SU-DHL-6 (cell line): ENCODE data around the gene DOCK8.

Experiments used
- CTCF ChIP-seq: fragments of 200-600 bp; sonication (generic); IDR thresholded peaks from one replicate; pipeline ENCODE4 v1.5.1; 2017; ENCODE audit warnings: antibody characterized with exemption, mild to moderate bottlenecking, low read length, moderate library complexity; ENCODE audit not compliant: insufficient read depth, poor library complexity, severe bottlenecking
- EZH2phosphoT487 ChIP-seq: fragments of 200-600 bp; sonication (generic), shearing (Covaris generic); conservative IDR thresholded peaks from 2 replicates; pipeline ENCODE4 v1.6.1; 2018; ENCODE audit warnings: mild to moderate bottlenecking, antibody characterized with exemption, low read length, moderate library complexity, mixed read lengths

- TF ChIP-seq CTCF (no peak), EZH2phosphoT487 (no peak)
These were observed 9.4 kb downstream of the DOCK8 start for GRCh38 chr9:224026-224425.
